HG03575 (cell line): ENCODE measurements around the gene SERPINB8.

ENCODE experiments used
- ATAC-seq: cut with Tn5 transposase; IDR thresholded peaks from one replicate; pipeline ENCODE4 v1.9.1; 2021; ENCODE audit not compliant: unreplicated experiment, insufficient number of reproducible peaks, low FRiP score; ENCODE audit errors: extremely low read depth

The SERPINB8 gene

GRCh38 chr18:63997606-63998005, 27.7 kb downstream of the SERPINB8 start:
- ATAC-seq, result no peak

GRCh38 chr18:63999871-64000270, 30.0 kb downstream of the SERPINB8 start:
- no peak for ATAC-seq

GRCh38 chr18:64002581-64002980, 32.7 kb downstream of the SERPINB8 start:
- no peak for ATAC-seq

- no peak for ATAC-seq
Measured at GRCh38 chr18:64009305-64009704, 39.4 kb downstream of the SERPINB8 start.

DNA sequence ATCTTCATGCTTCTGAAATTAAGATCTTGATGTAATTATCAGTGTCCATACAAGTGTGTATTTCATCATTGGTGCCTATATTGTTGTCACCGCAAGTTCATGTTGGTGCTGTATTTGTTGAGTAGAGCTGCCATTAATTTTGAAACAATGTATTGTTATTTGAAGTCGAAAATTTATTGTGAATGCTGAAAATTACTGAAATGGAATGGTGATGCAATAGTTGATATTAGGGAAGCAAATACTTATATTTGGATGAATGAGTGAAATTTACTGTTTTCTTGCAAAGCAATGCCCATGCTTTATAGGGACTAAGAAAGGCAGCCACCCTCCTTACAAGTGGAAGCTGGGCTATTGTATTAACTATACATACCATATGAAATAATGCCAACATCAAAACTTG, 41.6 kb downstream of the SERPINB8 start:
- no peak for ATAC-seq

- ATAC-seq, result peak; percentile 60
Measured at GRCh38 chr18:64017870-64018269, 48.0 kb downstream of the SERPINB8 start.

DNA sequence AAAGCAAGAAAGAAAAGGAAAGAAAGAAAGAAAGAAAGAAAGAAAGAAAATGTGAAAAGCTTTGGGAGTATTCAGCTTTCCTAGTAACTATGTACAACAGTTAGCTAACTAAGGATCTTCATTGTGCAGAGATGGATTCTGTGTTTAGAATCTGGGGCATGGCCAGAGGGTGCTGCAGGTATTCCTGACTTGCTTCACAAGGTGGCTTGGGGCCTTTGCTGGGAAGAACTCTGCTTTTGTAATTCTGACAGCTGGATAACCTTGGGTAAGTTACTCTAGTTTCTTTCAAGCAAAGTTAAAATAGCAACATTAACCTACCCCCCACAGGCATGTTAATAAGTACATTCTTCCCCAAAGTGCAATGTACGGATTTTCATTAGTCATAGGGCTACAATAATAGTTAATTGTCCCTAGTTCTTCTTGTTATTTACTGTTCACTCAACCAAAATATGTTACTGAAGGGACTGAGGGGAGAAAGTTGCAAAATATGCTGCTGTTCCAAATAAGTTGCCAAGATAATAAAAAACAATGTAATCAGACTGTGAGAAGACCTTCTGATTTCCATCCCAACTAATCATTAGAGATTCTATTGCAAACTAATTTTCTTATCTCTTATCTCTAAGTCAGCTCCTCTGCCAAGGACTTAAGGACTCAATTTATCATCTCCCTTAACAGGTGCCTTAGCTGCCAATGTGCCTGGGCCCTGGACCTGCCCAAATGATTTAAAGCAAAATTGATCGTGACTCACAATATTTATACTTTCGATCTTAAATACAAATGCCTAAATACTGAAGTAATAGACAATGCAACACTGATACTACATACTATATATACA, 50.3 kb downstream of the SERPINB8 start:
- no peak for ATAC-seq

GRCh38 chr18:64026350-64026749, 56.5 kb downstream of the SERPINB8 start:
- ATAC-seq, result no peak

DNA sequence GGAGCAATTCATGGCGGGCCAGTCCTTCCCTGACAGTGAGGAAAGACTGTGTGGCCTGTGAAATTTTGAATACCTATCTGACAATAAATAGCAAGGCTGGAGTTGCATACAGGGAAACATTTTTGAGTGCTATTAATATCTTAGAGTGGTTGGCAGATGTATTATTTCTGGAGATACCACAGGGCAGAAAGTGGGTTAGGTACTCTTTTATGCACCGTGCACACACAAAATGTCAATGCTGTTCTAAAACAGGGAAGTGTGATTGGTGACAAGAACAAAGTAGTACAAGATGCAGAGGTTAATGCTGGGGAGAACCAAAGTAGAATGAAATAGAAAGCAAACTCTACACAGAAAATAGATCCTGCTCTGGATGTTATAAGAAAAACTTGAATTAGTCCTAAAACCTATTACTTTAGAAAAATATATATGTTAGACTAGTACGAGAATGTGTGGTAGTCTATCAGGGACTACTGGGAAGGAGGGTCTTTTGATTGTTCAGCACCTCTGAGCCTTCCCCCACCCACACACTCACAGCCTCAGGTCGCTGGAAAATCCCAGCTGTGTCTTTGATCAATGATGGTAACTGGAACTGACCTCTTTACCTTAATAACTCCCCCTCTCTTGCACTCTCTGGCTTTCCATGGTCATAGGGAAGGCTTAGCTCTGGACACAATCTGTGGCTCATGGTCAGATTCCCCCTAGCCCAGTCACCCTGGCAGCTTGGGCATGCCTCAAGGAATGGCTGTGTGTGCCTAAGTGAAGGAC, 58.2 kb downstream of the SERPINB8 start:
- ATAC-seq, result peak; percentile 79

GRCh38 chr18:64029096-64029495, 59.2 kb downstream of the SERPINB8 start:
- no peak for ATAC-seq

- ATAC-seq, result no peak
Measured at GRCh38 chr18:64031411-64031810, 61.5 kb downstream of the SERPINB8 start.

- no peak for ATAC-seq
Measured at GRCh38 chr18:64032312-64032711, 62.4 kb downstream of the SERPINB8 start.

DNA sequence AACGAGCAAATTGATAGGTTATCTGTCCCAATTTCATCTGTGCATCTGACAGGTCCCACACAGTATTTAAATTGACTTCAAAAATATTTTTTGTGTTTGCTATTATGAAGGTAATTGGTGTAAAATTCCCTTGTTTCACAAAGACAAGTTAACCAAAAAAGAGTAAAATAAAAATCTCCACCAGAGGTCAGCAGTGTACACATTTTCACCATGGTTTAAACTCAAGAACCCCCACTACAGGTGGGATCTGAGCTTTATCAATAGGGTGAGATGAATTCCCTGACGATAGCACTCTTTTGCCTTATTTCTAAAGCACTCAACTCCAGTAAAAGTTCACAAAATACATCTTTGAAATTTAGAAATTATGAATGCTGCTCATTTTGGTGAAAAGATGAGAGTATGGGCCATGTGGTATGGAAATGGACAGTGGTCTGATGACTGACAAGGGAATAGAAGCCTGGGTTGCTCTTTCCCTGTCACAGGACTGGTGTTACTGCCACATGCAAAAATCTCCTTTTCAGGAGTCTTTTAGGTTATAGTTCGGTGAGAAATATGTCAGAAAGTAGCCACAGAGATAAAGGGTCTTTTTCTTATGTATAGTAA, 68.0 kb downstream of the SERPINB8 start:
- ATAC-seq, result peak; percentile 77
